22Rv1 (cell line): Measurements from ENCODE around the gene DNAL4.

Experiments
- H3K27ac ChIP-seq: fragments of 450-650 bp; 2 replicates; pipeline ENCODE4 v1.5.1; 2017
- ZFX ChIP-seq: fragments of 450-650 bp; IDR thresholded peaks from 2 replicates; pipeline ENCODE4 v1.6.1; 2017; ENCODE audit warnings: antibody characterized with exemption, borderline replicate concordance
- TF ChIP-seq, protein P1 (sequence below): fragments of 450-650 bp; IDR thresholded peaks from 2 replicates; pipeline ENCODE4 v1.5.1; 2017; ENCODE audit warnings: mild to moderate bottlenecking

DNAL4 gene

DNA sequence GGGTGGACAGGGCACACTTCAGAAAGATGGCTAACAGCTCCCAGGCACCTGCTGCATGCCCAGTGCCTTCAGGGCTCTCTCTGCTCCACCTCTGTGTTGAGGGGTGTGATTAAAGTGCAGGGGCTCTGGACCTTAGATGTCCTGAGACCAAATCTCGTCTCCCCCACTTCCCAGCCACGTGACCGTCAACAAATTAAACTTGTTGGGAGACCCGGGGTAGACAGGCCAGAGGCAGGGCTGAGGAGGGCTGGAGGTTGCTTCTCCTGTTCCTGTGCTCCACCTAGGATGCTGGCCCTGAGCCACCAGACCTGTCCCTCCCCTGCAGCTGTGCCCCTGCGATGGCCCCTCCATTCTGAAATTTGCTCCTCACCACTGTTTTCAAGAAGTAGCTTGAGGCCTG is 32.9 kb upstream of the DNAL4 start:
- TF ChIP-seq, protein P1, sequence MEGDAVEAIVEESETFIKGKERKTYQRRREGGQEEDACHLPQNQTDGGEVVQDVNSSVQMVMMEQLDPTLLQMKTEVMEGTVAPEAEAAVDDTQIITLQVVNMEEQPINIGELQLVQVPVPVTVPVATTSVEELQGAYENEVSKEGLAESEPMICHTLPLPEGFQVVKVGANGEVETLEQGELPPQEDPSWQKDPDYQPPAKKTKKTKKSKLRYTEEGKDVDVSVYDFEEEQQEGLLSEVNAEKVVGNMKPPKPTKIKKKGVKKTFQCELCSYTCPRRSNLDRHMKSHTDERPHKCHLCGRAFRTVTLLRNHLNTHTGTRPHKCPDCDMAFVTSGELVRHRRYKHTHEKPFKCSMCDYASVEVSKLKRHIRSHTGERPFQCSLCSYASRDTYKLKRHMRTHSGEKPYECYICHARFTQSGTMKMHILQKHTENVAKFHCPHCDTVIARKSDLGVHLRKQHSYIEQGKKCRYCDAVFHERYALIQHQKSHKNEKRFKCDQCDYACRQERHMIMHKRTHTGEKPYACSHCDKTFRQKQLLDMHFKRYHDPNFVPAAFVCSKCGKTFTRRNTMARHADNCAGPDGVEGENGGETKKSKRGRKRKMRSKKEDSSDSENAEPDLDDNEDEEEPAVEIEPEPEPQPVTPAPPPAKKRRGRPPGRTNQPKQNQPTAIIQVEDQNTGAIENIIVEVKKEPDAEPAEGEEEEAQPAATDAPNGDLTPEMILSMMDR, result no peak
- TF ChIP-seq ZFX, result no peak
- H3K27ac ChIP-seq, result no peak overlapping the region

- H3K27ac ChIP-seq, result no peak overlapping the region
- no peak for TF ChIP-seq ZFX
- TF ChIP-seq, protein P1, result no peak
Observed at GRCh38 chr22:38826386-38826785, 32.4 kb upstream of the DNAL4 start.

GRCh38 chr22:38824585-38824984 is 30.6 kb upstream of the DNAL4 start:
- TF ChIP-seq, protein P1, result no peak
- TF ChIP-seq ZFX, result no peak
- H3K27ac ChIP-seq, result no peak overlapping the region

DNA sequence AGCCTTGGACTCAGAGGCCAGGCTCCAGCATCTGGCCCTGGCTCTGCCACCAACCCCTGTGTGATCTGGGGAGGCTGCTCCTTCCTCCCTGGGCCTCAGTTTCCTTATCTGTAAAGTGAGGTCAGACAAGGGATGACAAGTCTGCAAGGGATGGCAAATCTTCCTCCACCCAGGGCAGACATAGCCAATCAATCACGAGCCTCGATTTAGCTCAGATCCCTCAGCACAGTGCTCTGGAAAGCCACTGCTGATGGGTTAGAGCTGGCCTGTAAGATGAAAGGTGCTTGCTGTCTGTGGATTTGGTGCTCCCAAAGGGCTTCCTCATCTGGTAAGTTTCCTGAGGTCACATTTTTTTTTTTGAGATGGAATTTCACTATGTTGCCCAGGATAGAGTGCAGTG is 29.7 kb upstream of the DNAL4 start:
- H3K27ac ChIP-seq, result no peak overlapping the region
- TF ChIP-seq, protein P1, result no peak
- TF ChIP-seq ZFX, result no peak

DNA sequence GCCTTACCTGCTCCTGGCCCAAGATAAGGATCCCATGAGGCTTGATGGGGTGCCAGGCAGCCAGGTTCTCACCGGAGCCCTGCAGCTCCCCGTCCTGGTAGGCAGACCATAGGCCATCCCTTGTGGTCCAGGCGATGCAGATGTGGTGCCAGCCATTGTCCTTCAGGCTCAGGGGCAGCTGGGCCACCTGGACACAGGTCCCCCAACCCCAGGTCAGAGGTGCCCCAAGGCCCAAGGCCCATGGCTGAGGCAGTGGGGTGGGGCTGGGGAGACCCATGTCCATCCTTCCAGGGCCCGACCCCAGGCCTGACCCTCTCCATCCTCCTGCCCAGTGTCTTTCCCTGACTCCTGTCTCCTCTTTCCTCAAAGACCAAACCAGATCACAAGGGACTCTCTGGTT is 29.1 kb upstream of the DNAL4 start:
- TF ChIP-seq, protein P1, result no peak
- no peak for TF ChIP-seq ZFX
- no peak overlapping the region for H3K27ac ChIP-seq

DNA sequence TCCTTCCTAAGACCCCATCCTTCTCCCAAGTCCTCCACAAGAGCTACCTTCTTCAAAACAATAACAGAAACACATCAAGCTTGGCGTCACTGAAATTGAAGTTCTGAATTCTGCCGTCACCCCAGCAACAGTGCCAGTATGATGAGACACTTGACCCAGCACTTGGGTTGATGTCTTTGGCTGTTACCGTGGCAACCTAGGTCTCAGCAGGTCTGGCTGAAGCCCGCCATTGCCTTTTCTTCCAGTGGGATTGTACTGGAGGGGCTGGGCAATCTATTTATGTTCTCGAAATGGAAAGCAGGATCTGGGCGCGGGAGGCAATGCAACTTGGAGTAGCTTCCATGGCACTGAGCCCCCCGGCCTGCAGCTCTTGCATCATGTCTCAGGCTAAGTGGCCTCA is 26.1 kb upstream of the DNAL4 start:
- TF ChIP-seq, protein P1, result no peak
- H3K27ac ChIP-seq, result no peak overlapping the region

DNA sequence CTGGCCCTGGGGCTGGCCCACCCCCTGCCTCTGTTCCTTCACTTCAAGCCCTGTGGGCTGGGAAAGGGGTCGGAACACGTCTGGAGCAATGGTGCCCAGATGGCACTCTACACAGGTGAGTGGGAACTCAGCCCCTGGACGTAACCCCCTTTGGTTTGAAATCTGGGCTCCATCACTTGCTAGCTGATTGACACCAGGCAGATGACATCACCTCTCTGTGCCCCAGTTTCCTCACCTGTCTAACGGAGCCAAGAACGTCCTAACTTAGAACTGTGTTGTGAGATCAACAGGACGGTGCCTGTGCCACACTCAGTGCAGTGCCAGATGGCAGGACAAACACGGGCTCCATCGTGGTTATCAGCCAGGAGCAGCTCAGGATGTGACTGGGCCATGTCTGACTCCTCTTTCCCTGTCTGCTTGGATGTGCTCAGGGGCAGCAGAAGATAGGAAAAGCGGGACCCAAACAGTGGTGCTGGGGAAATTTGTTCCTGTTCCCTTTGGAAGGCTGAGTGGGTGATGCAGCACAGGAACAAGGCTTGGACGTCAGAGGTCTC is 25.5 kb upstream of the DNAL4 start:
- TF ChIP-seq ZFX, result no peak
- TF ChIP-seq, protein P1, result no peak

More for the DNA sequence above, 25.5 kb upstream of the DNAL4 start:
- no peak overlapping the region for H3K27ac ChIP-seq
